Muscle of arm (tissue), 12 donors: Measurements from ENCODE around the gene POLD1. TPM values are rescaled to one million over a fixed set of nuclear protein-coding genes. Genes with fewer than 3 reads are reported as not detected.
"Not testable (repeated sequence)": the region's sequence is repeated elsewhere in the genome, so short reads cannot be mapped to it uniquely, and the experiment has no call there.

Source experiments
- DNase-seq: peaks from one replicate; pipeline ENCODE4 v3.0.0-alpha.2; 2013
- polyA plus RNA-seq, 12 donors: library from polyadenylated mRNA; unstranded; fragments of 120-200 nt; gene quantifications; one replicate each; pipeline ENCODE4 v1.2.1, GENCODE V29; 2013; ENCODE audit not compliant: insufficient read length in 12 of 12

The POLD1 gene
- polyA plus RNA-seq, 12 donors: 8.5 to 41.1 (median 14.5) TPM; not detected in 1

- DNase-seq: no peak
Measured at GRCh38 chr19:50387868-50388245, 3.7 kb downstream of the POLD1 start.

GRCh38 chr19:50390295-50390694, 6.1 kb downstream of the POLD1 start:
- not testable (repeated sequence) for DNase-seq

GRCh38 chr19:50390952-50391351, 6.8 kb downstream of the POLD1 start:
- not testable (repeated sequence) for DNase-seq

GRCh38 chr19:50392759-50393158, 8.6 kb downstream of the POLD1 start:
- no peak for DNase-seq

- DNase-seq: no peak
Measured at GRCh38 chr19:50393589-50393988, 9.4 kb downstream of the POLD1 start.

GRCh38 chr19:50394017-50394416, 9.9 kb downstream of the POLD1 start:
- DNase-seq: no peak

- DNase-seq: no peak
Measured at GRCh38 chr19:50398675-50399367, 14.7 kb downstream of the POLD1 start.

- no peak for DNase-seq
Measured at GRCh38 chr19:50399368-50399745, 15.2 kb downstream of the POLD1 start.

GRCh38 chr19:50401605-50402450, 17.7 kb downstream of the POLD1 start:
- DNase-seq: no peak

- no peak for DNase-seq
Measured at GRCh38 chr19:50402544-50403301, 18.6 kb downstream of the POLD1 start.

GRCh38 chr19:50406156-50406820, 22.1 kb downstream of the POLD1 start:
- no peak for DNase-seq

GRCh38 chr19:50406829-50407228, 22.7 kb downstream of the POLD1 start:
- DNase-seq: no peak

GRCh38 chr19:50409347-50409746, 25.2 kb downstream of the POLD1 start:
- DNase-seq: no peak

- no peak for DNase-seq
Measured at GRCh38 chr19:50410109-50410508, 26.0 kb downstream of the POLD1 start.

GRCh38 chr19:50412419-50412818, 28.3 kb downstream of the POLD1 start:
- no peak for DNase-seq

- DNase-seq: no peak
Measured at GRCh38 chr19:50413096-50413495, 28.9 kb downstream of the POLD1 start.

GRCh38 chr19:50413531-50413930, 29.4 kb downstream of the POLD1 start:
- no peak for DNase-seq

- peak; percentile 63 for DNase-seq
Measured at GRCh38 chr19:50414864-50415660, 30.9 kb downstream of the POLD1 start.

- DNase-seq: no peak
Measured at GRCh38 chr19:50415661-50416033, 31.5 kb downstream of the POLD1 start.

- DNase-seq: no peak
Measured at GRCh38 chr19:50416034-50416977, 32.2 kb downstream of the POLD1 start.
